Peyer's patch (tissue), 4 donors: ENCODE measurements around the gene C17orf67. TPM values are rescaled to one million over a fixed set of nuclear protein-coding genes. Genes with fewer than 3 reads are reported as not detected.

ENCODE experiments used
- DNase-seq, 3 donors: peaks; one replicate each; pipeline ENCODE4 v3.0.0-alpha.2; 2017 to 2019
- H3K27ac ChIP-seq, 4 donors: fragments of 200-600 bp; sonication (generic); one replicate each; pipeline ENCODE4 v1.5.1; 2016 to 2019
- H3K27me3 ChIP-seq, 2 donors: fragments of 200-600 bp; sonication (generic); one replicate each; pipeline ENCODE4 v1.5.1; 2019
- H3K36me3 ChIP-seq, 3 donors: fragments of 200-600 bp; sonication (generic); one replicate each; pipeline ENCODE4 v1.5.1; 2016 to 2019
- H3K4me1 ChIP-seq, 4 donors: fragments of 200-600 bp; sonication (generic); one replicate each; pipeline ENCODE4 v1.5.1; 2016 to 2019
- H3K4me3 ChIP-seq, 4 donors: fragments of 200-600 bp; sonication (generic); 1 replicate in 3 of 4; 2 replicates in 1 of 4; pipeline ENCODE4 v1.5.1; 2016 to 2019; ENCODE audit warnings: mild to moderate bottlenecking in 1 of 4
- H3K9me3 ChIP-seq, 4 donors: fragments of 200-600 bp; sonication (generic); one replicate each; pipeline ENCODE4 v1.5.1; 2016 to 2019; ENCODE audit warnings: mild to moderate bottlenecking in 1 of 4
- CTCF ChIP-seq, 6 experiments: fragments of 450-650 bp in 4 of 6; fragments of 200-600 bp in 2 of 6; sonication (generic) in 1 of 6; IDR thresholded peaks; one replicate each; pipeline ENCODE4 v1.5.1; 2017 to 2019; ENCODE audit warnings: antibody characterized with exemption in 6 of 6, mild to moderate bottlenecking in 3 of 6, moderate library complexity in 1 of 6
- POLR2A ChIP-seq, 2 donors: fragments of 450-650 bp; IDR thresholded peaks; one replicate each; pipeline ENCODE4 v1.5.1; 2017; ENCODE audit warnings: antibody characterized with exemption in 2 of 2, mild to moderate bottlenecking in 2 of 2, moderate library complexity in 2 of 2
- total RNA-seq, 4 donors: library from RNA; depleted of rRNA; stranded (reverse); fragments of >200 nt; gene quantifications; one replicate each; pipeline ENCODE4 v1.1.0, GENCODE V29; 2016

C17orf67 gene
- total RNA-seq, 4 donors from 2014 or later = 1.7 to 10.7 TPM; not detected in 2

DNA sequence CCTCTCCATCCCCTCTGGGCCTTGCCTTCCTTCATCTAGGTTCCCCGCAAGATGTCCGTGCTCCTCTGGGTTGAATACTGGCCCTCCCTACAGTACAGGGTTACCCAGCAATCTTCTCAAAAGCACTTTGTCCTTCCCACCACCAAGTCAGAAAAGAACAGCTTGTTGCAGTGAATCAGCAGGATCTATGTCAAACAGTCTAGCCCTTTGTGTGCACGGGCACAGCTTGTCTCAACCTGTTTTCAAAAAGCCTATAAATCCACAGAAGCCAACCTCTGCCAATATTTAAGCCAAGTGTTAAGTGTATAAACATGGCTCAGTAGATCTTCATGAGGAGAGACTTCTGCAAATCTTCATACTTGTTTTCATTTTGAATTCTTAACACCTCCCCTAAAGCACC, 25.2 kb downstream of the C17orf67 start:
- no peaks in the 10 kb centered on the region for H3K36me3 ChIP-seq
- TF ChIP-seq CTCF (IDR thresholded peaks at IDR 0.05) (no peak), POLR2A (IDR thresholded peaks at IDR 0.05) (no peak)

DNA sequence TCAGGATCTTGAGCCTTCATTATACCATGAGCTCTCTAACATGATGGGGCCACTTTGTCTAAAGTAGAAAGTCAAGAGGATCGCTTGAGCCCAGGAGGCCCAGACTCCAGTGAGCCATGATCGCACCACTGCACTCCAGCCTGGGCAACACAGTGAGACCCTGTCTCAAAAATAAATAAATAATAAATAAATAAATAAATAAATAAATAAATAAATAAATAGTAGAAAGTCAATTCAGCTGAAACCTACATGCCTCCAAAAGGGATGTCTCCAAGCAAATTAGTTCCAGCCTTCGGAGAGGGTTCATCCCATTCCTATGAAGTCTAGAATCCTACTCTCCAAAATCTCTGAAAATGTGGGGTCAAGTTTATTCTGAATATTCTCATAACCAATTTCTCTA, 26.0 kb downstream of the C17orf67 start:
- no peaks in the 10 kb centered on the region for H3K27me3 ChIP-seq
- no peaks in the 10 kb centered on the region for H3K36me3 ChIP-seq
- no peak overlapping the region for H3K4me3 ChIP-seq
- no peak for DNase-seq
- TF ChIP-seq CTCF (IDR thresholded peaks at IDR 0.05) (no peak), POLR2A (IDR thresholded peaks at IDR 0.05) (no peak)
- no peak overlapping the region for H3K27ac ChIP-seq
- no peaks in the 10 kb centered on the region for H3K4me1 ChIP-seq
- H3K9me3 ChIP-seq = no peaks in the 10 kb centered on the region

More for the DNA sequence above, 25.2 kb downstream of the C17orf67 start:
- no peak for DNase-seq
- H3K4me3 ChIP-seq = no peak overlapping the region
- H3K9me3 ChIP-seq = no peaks in the 10 kb centered on the region
- H3K4me1 ChIP-seq = no peaks in the 10 kb centered on the region
- no peak overlapping the region for H3K27ac ChIP-seq
- H3K27me3 ChIP-seq = no peaks in the 10 kb centered on the region

GRCh38 chr17:56806949-56807348, 26.8 kb downstream of the C17orf67 start:
- Histone ChIP-seq H3K4me1 (no peaks in the 10 kb centered on the region), H3K36me3 (no peaks in the 10 kb centered on the region), H3K4me3 (no peak overlapping the region), H3K9me3 (no peaks in the 10 kb centered on the region), H3K27me3 (no peaks in the 10 kb centered on the region), H3K27ac (no peak overlapping the region)
- DNase-seq = no peak
- TF ChIP-seq POLR2A (IDR thresholded peaks at IDR 0.05) (no peak), CTCF (IDR thresholded peaks at IDR 0.05) (no peak)

GRCh38 chr17:56804454-56804853, 29.3 kb downstream of the C17orf67 start:
- TF ChIP-seq CTCF (IDR thresholded peaks at IDR 0.05) = no peak
- TF ChIP-seq POLR2A (IDR thresholded peaks at IDR 0.05) = no peak
- Histone ChIP-seq H3K27ac (no peak overlapping the region), H3K4me1 (no peaks in the 10 kb centered on the region), H3K36me3 (no peaks in the 10 kb centered on the region), H3K4me3 (no peak overlapping the region), H3K27me3 (no peaks in the 10 kb centered on the region), H3K9me3 (no peaks in the 10 kb centered on the region)
- DNase-seq = no peak

DNA sequence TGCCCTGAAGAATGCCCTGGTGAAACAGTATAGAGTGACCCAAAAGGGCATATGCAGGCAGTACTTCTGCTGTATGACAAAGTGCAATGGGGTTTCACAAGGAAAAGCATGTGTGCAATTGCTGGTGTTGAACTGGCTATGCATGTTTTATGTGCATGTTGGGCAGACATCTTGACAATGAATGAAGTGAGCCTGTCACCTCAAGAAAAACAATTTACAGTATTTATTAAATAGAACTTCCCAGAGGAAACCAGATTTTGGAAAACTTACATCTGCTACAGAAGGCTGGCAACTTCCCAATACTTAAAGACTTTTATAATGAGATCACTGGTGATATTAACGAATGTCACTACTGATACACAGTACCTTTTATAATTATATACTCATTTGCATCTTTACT, 30.6 kb downstream of the C17orf67 start:
- Histone ChIP-seq H3K27ac (no peak overlapping the region), H3K9me3 (no peaks in the 10 kb centered on the region), H3K36me3 (no peaks in the 10 kb centered on the region), H3K4me1 (no peaks in the 10 kb centered on the region), H3K4me3 (no peak overlapping the region), H3K27me3 (no peaks in the 10 kb centered on the region)
- no peak for DNase-seq
- TF ChIP-seq CTCF (IDR thresholded peaks at IDR 0.05) (no peak), POLR2A (IDR thresholded peaks at IDR 0.05) (no peak)
